HG02623 (cell line): Measurements from ENCODE around the gene VPS13C.

Experiments used
- ATAC-seq: cut with Tn5 transposase; IDR thresholded peaks from one replicate; pipeline ENCODE4 v1.9.1; 2021; ENCODE audit warnings: moderate library complexity; ENCODE audit not compliant: unreplicated experiment

VPS13C gene

GRCh38 chr15:61951949-61952348 lies 108.3 kb downstream of the VPS13C start:
- ATAC-seq = no peak

- ATAC-seq = no peak
Measured at GRCh38 chr15:61946778-61947177, 113.5 kb downstream of the VPS13C start.

GRCh38 chr15:61943992-61944391 lies 116.3 kb downstream of the VPS13C start:
- no peak for ATAC-seq

GRCh38 chr15:61938249-61938648 lies 122.0 kb downstream of the VPS13C start:
- no peak for ATAC-seq

- no peak for ATAC-seq
Measured at GRCh38 chr15:61936528-61937195, 123.6 kb downstream of the VPS13C start.

- ATAC-seq = no peak
Measured at GRCh38 chr15:61935493-61935892, 124.8 kb downstream of the VPS13C start.

- no peak for ATAC-seq
Measured at GRCh38 chr15:61929452-61929851, 130.8 kb downstream of the VPS13C start.

GRCh38 chr15:61923173-61923572 lies 137.1 kb downstream of the VPS13C start:
- ATAC-seq = no peak

- no peak for ATAC-seq
Measured at GRCh38 chr15:61921093-61921492, 139.2 kb downstream of the VPS13C start.

GRCh38 chr15:61917457-61917856 lies 142.8 kb downstream of the VPS13C start:
- ATAC-seq = no peak

- ATAC-seq = no peak
Measured at GRCh38 chr15:61916104-61916503, 144.1 kb downstream of the VPS13C start.

GRCh38 chr15:61915640-61916039 lies 144.6 kb downstream of the VPS13C start:
- ATAC-seq = no peak

- no peak for ATAC-seq
Measured at GRCh38 chr15:61910839-61911369, 149.3 kb downstream of the VPS13C start.

GRCh38 chr15:61908241-61908640 lies 152.0 kb downstream of the VPS13C start:
- ATAC-seq = no peak

- no peak for ATAC-seq
Measured at GRCh38 chr15:61907753-61908086, 152.5 kb downstream of the VPS13C start.

- no peak for ATAC-seq
Measured at GRCh38 chr15:61906961-61907752, 153.1 kb downstream of the VPS13C start.

- ATAC-seq = no peak
Measured at GRCh38 chr15:61893146-61893545, 167.1 kb downstream of the VPS13C start.

GRCh38 chr15:61892140-61892539 lies 168.1 kb downstream of the VPS13C start:
- ATAC-seq = no peak

GRCh38 chr15:61890106-61890505 lies 170.1 kb downstream of the VPS13C start:
- no peak for ATAC-seq

GRCh38 chr15:61889706-61890105 lies 170.5 kb downstream of the VPS13C start:
- ATAC-seq = no peak

- no peak for ATAC-seq
Measured at GRCh38 chr15:61888074-61888780, 172.0 kb downstream of the VPS13C start.

GRCh38 chr15:61880084-61880483 lies 180.2 kb downstream of the VPS13C start:
- no peak for ATAC-seq
